ENCODE results near the gene LRBA. TPM values are rescaled to one million over a fixed set of nuclear protein-coding genes. Genes with fewer than 3 reads are reported as not detected.

Gene LRBA
- total and polyA plus RNA-seq, 12 donors, result 6.2 to 31.2 (median 23.9) TPM

DNA sequence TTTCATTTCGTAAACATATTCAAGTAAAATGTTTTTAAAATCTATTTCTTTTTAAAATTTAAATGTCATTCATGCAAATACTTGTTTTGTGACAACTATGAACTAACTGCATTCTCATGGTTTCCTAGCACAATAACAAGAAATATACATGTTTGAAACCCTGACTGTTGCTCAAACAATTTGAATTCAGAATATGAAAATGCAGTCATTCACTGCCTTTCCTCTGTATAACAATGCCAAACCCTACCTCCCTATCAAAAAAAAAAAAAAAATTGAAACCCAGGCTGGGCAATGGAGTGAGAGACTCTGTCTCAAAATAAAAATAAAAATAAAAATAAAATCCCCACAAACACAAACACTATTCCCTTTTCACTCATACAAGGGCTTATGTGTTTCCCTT lies 391.0 kb downstream of the LRBA start:
- Histone ChIP-seq H3K27ac (no peak overlapping the region), H3K9me3 (peaks cover 0 to 4% (median 0%) of the 10 kb centered on the region in 11 donors), H3K36me3 (no peaks in the 10 kb centered on the region), H3K4me1 (no peaks in the 10 kb centered on the region), H3K27me3 (no peaks in the 10 kb centered on the region), H3K4me3 (no peak overlapping the region)
- no peak for ATAC-seq
- TF ChIP-seq, protein P1, sequence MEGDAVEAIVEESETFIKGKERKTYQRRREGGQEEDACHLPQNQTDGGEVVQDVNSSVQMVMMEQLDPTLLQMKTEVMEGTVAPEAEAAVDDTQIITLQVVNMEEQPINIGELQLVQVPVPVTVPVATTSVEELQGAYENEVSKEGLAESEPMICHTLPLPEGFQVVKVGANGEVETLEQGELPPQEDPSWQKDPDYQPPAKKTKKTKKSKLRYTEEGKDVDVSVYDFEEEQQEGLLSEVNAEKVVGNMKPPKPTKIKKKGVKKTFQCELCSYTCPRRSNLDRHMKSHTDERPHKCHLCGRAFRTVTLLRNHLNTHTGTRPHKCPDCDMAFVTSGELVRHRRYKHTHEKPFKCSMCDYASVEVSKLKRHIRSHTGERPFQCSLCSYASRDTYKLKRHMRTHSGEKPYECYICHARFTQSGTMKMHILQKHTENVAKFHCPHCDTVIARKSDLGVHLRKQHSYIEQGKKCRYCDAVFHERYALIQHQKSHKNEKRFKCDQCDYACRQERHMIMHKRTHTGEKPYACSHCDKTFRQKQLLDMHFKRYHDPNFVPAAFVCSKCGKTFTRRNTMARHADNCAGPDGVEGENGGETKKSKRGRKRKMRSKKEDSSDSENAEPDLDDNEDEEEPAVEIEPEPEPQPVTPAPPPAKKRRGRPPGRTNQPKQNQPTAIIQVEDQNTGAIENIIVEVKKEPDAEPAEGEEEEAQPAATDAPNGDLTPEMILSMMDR (IDR thresholded peaks at IDR 0.05), result no peak
- DNase-seq, result no peak
- 88 to 98% methylated on average over 1 of the region's 1 CpG for WGBS, 2 donors
- intact Hi-C loops (cut with DNase I), result no loop called here

DNA sequence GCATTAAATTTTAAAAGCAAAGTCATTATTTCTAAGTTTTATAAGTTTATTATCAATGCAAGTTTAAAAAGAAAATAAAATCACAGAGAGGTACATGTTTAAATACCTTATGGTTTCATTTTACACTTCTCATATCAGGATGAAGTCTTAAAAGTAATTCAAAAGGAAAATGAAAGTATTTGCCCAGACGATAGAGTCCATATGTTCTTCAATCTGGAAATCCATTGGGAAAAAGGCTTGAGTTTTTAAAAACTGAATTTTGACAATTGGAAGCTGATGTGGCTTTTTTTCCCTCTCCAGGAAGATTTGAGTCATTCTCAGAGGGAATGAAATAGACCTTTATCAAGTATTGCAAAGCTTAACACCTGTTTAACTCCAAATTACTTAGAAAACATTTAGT lies 396.0 kb downstream of the LRBA start:
- no peaks in the 10 kb centered on the region for H3K4me1 ChIP-seq
- H3K27me3 ChIP-seq, result no peaks in the 10 kb centered on the region
- H3K36me3 ChIP-seq, result no peaks in the 10 kb centered on the region
- peaks cover 0 to 4% (median 0%) of the 10 kb centered on the region in 11 donors for H3K9me3 ChIP-seq
- no peak for DNase-seq
- H3K27ac ChIP-seq, result no peak overlapping the region
- intact Hi-C loops (cut with DNase I), result no loop called here
- H3K4me3 ChIP-seq, result no peak overlapping the region
- TF ChIP-seq, protein P1 (IDR thresholded peaks at IDR 0.05), result no peak
- no peak for ATAC-seq
- WGBS, 2 donors, result 34 to 45% methylated on average over 1 of the region's 1 CpG

DNA sequence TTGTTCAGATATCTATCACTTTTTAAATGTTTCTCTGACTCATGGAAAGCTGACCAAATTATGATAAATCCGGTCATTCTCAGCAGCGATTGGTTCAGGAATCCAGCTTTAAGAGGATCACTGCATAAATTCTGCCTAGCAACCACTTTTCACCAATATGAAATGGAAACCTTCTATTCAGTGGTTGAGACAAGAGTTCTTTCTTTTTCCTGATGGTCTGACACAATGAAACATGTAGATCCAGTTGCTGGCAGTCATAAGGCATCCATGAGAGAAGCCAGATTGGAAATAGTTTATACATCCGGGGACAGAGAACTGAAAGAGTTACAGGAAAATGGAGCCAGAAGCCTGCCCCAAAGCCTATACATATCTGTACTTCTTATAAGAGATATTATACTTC lies 406.0 kb downstream of the LRBA start:
- Histone ChIP-seq H3K9me3 (no peaks in the 10 kb centered on the region), H3K4me3 (no peak overlapping the region), H3K27ac (no peak overlapping the region), H3K36me3 (no peaks in the 10 kb centered on the region), H3K4me1 (no peaks in the 10 kb centered on the region), H3K27me3 (no peaks in the 10 kb centered on the region)
- TF ChIP-seq, protein P1 (IDR thresholded peaks at IDR 0.05), result no peak
- DNase-seq (no peak), ATAC-seq (no peak)
- intact Hi-C loops (cut with DNase I), result no loop called here
- WGBS, 2 donors, result 89 to 91% methylated on average over 3 of the region's 3 CpGs

DNA sequence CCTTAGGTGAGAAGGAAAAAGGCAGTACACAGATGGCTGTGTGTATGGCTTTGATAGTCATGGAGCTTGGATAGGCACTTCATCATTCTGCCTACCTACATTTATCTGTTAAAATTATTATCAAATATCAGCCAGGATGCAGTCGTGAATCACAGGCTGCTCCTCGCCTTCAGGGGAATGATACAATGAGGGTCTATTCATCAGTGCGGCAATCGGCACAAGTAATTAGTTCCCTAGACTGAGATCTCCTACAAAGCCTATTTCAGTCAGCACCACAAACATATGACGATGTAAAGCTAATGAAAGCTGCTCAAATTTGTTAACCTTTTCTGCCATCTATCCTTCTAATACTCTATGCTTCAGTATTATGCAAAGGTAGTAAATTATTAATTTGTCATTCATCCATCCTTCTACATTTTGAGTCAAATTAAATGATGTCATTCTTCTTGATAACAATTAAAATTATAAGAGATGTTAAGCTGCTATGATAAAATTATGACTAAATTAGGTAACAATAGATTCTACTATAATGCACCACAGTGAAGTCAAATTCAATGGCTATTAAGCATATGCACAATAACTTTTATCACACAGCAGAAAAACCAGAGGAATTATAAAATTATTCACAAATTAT lies 414.2 kb downstream of the LRBA start:
- intact Hi-C loops (cut with DNase I), result no loop called here

More for the DNA sequence above, 414.2 kb downstream of the LRBA start:
- TF ChIP-seq, protein P1 (IDR thresholded peaks at IDR 0.05), result no peak
- no peaks in the 10 kb centered on the region for H3K27me3 ChIP-seq
- ATAC-seq, result no peak
- peaks cover 0 to 17% (median 0%) of the 10 kb centered on the region in 9 donors for H3K36me3 ChIP-seq
- 85 to 87% methylated on average over 5 of the region's 5 CpGs for WGBS, 2 donors
- no peak for DNase-seq
- no peak overlapping the region for H3K27ac ChIP-seq
- no peaks in the 10 kb centered on the region for H3K9me3 ChIP-seq
- no peak overlapping the region for H3K4me3 ChIP-seq
- H3K4me1 ChIP-seq, result no peaks in the 10 kb centered on the region
